GM12865 (cell line): Measurements from ENCODE around the gene CA9.

Experiments
- DNase-seq: peaks from one replicate; pipeline ENCODE4 v3.0.0; 2010; ENCODE audit warnings: low read depth
- H3K4me3 ChIP-seq: 2 replicates; pipeline ENCODE4 v1.5.1; 2011; ENCODE audit warnings: mild to moderate bottlenecking, low read depth, low read length, control low read depth
- CTCF ChIP-seq: IDR thresholded peaks from 2 replicates; pipeline ENCODE4 v1.5.1; 2011; ENCODE audit warnings: low read length, control low read depth, low read depth, inconsistent platforms; ENCODE audit not compliant: insufficient read depth; ENCODE audit errors: missing control alignments

Gene CA9

DNA sequence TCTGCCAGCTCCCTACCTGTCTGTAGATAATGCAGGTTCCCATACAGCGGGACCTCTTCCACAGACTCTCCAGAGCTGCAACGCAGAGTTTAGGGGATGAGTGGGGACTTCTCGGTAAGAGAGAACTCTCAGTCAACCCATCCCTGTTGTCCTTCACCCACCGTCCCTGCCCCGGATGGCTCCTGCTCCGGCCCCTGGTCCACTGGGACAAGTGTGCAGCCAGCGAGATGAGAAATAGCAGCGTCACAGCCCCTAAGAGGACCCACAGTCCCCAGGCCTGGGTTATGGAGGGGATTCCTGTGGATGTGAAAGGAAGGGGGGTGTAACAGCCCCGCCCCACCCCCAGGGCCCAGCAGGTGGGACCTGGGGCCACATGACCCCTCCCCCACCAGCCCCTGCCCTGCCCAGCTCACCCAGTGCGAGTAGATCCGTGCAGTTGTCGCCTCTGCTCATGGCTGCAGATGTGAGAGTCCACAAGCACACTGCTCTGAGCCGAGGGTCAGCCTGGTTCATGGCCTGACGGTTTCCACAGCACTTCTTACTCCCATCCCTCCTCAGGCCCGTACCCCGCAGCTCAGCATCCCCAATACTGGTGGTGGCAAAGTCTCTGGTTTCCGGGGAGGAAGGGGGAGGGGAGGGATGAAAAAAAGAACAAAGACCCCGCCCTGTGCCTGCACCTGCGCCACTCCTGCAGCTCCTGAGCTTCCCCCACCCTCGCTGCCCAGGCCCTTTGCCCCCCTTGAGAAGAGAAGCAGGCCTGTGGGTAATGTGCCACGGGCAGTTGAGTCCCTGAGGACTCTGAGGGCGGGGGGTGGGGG lies 23.2 kb upstream of the CA9 start, which contains the start of gene SIT1:
SIT1 (minus strand) TSS at position 591 of the 818 bp plus-strand sequence; CDS start at position 513, 78 bp downstream.
- H3K4me3 ChIP-seq, result peak within 1 kb of the TSS; percentile 78
- DNase-seq, result peak; percentile 57
- TF ChIP-seq CTCF, result no peak

DNA sequence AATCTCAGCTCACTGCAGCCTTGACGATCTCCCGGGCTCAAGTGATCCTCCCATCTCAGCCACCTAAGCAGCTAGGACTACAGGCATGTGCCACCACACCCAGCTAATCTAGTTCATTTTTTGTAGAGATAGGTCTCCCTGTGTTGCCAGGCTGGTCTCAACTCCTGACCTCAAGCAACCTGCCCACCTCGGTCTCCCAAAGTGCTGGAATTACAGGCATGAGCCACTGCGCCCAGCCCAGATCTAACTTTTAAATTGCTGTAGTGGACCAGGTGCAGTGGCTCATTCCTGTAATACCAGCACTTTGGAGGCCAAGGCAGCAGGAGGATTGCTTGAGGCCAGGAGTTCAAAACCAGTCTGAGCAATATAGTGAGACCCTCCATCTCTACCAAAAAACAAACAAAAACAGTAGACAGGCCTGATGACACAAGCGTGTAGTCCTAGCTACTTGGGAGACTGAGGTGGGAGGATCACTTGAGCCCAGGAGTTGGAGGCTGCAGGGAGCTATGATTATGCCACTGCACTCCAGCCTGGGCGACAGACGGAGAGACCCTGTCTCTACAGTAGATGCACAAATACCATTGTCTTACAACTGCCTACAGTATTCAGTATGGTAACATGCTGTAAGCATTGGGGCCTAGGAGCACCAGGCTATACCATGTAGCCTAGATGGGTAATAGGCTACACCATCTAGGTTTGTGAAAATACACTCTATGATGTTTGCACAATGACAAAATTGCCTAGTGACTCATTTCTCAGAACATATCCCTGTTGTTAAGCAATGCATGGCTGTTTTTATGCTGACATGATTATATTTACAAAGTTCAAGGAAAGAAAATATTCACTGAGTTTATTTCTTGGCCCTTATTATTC lies 21.5 kb upstream of the CA9 start:
- no peak for DNase-seq
- TF ChIP-seq CTCF, result no peak
- H3K4me3 ChIP-seq, result no peak overlapping the region

GRCh38 chr9:35652829-35653209 lies 20.9 kb upstream of the CA9 start:
- no peak for DNase-seq
- no peak for TF ChIP-seq CTCF
- H3K4me3 ChIP-seq, result no peak overlapping the region

DNA sequence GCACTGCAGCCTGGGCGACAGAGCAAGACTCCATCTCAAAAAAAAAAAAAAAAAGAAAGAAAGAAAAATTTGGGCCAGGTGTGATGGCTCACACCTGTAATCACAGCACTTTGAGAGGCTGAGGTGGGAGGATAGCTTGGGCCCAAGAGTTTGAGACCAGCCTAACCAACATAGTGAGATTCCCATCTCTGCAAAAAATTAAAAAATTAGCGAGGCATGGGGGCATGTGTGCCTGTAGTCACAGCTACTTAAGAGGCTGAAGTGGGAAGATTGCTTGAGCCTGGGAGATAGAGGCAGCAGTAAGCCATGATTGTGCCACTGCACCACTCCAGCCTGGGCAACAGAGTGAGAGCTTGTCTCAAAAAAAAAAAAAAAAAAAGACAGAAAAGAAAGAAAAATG lies 20.1 kb upstream of the CA9 start:
- DNase-seq, result no peak
- H3K4me3 ChIP-seq, result no peak overlapping the region
- TF ChIP-seq CTCF, result no peak

DNA sequence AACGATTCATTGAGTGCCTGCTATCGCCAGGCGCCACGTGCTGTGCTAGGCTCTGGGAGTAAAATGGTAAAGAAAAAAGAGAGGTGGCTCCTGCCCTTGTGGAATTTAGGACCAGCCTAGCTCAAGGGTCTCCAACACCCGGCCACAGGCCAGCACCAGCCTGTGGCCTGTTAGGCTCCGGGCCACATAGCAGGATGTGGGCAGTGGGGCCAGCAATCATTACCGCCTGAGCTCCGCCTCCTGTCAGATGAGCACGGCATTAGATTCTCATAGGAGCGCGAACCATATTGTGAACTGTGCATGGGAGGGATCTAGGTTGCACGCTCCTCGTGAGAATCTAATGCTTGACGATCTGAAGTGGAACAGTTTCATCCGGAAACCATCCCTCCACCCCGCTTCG lies 17.4 kb upstream of the CA9 start:
- no peak for TF ChIP-seq CTCF
- DNase-seq, result no peak
- H3K4me3 ChIP-seq, result no peak overlapping the region

DNA sequence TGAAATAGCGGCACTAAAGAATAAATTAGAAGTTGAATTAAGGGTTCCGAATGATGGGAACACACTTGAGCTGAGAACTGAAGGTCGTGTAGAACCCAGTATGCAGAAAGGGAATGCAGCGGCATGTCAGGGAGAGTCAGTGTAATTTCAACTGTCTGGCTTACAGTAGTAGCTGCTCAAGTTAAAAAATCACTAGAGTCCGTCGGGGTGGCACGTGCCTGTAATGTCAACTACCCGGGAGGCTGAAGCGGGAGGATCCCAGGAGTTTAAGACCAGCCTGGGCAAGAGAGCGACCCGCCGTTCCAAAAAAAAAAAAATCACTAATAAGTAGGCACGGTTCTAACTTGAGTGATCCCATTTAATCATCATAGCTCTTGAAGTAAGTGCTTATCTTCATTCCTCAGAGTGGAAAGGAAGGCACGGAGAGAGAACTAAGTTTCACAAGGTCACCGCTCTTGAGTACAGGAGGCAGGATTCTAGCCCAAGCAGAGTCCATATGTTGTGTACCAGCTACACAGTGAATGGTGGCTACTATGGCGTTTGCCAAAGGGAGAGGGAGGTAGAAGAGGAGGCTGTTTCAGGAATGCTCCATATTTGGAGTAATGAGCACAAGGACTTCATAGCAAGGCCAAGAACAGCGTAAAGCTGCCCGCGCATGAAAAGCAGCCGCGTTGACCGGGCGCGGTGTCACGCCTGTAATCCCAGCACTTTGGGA lies 16.7 kb upstream of the CA9 start:
- TF ChIP-seq CTCF, result no peak
- DNase-seq, result no peak
- H3K4me3 ChIP-seq, result peak overlapping the region; percentile 89
